ENCODE results near the gene NME7.

GRCh38 chr1:169100651-169101088 lies 266.9 kb downstream of the NME7 start:
- TF ChIP-seq CTCF (IDR thresholded peaks at IDR 0.05) (no peak), POLR2A (IDR thresholded peaks at IDR 0.05) (no peak)
